ENCODE data around the gene MOB2.
A peak's percentile ranks its signal among the peaks of the same experiment; 100 is the strongest.

Gene MOB2

GRCh38 chr11:1473011-1473628, 13.5 kb downstream of the MOB2 start:
- no peak for DNase-seq

DNA sequence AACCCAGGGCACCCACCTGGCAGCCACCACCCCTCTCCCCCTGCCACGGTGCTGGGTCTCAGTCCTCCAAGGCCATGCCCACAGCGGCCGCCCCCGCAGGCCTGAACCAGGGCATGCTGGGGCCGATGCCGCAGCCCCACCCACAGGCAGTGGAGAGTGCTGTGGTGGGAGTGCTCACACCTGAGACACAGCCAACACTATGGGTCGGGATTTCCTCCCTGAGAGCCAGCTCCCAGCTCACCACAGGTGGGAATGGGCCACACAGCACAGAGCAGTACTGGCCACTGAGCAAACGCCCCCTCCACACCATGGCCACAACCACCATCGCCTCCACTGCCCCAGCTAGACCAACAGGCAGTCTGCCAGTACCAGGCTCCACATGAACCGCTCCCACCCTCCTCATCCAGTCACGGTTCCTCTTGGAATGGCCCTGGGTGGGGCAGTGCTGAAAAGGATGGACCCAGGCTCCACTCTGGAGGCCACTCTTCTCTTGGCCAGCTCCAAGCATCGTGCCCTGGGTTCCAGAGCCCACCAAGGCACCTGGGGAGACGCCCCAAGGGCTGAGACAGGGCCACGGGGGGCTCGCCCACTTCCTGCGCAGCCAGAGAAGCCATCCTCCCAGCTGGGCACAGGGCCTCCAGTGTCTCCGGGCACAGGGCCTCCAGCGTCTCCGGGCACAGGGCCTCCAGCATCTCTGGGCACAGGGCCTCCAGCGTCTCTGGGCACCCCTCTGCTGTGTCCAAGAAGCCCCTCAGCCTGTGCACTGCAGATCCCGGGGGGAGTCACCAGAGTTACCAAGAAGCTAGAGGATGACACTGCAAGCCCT, 14.2 kb downstream of the MOB2 start:
- no peak for DNase-seq

DNA sequence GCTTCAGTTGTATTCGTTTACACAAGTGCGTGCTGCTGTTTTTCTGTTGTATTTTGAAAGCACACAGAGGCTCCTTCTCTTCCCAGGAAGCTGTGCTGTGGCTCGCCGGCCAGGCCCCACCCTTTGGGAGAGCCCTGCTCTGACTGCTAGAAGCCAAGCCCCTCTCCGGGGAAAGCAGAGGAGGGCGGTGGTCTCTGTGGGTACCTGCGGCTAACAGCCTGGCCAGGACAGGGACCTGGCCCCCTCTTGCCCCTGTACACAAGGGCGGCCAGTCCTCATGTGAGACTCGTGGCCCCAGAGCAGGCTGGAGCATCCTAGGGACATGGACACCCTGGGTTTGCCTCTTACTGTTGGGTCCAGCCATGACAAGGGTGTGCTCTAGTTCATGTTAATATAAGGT, 14.8 kb downstream of the MOB2 start:
- no peak for DNase-seq

DNA sequence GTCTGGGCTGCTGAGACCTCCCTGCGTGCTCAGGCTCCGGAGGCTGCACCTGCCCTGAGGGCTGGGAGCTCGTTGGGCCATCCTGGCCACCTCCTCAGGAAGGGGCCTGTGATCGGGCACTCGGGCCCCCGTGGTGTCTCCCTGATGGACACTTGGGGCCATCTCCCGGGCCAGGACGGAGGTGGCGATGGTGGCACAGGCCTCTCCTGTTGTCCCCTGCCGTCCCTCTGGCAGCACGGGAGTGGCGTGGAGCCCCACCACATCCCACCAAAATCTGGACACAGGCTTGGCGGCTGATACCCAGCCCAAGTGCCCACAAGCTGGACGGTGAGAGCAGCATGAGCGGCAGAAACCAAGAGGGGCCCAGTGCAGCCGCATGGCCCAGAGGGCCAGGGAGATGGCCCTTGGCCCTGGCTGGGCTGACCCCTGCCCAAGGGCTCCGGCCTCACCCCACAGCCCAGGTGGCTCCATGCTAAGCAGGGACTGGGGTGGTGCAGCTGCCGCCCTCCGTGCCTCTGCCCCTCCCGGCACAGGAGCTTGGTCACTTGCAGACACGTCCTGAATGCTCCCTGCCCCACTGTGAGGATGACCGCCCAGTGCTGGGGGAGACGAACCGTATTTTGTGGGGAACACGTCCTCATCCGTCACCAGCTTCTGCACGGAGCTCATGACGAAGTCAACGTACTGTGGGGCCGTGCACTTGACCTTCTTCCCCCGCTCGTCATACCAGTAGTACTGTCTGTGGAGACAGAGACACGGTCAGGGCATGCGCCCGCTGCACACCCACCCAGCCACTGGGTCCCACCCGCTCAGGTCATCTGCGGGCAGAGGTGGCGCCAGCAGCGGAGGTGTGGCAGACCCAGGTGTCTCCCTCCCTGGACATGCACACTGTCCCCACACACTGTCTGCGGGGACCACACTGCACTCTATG, 15.6 kb downstream of the MOB2 start:
- DNase-seq = no peak

DNA sequence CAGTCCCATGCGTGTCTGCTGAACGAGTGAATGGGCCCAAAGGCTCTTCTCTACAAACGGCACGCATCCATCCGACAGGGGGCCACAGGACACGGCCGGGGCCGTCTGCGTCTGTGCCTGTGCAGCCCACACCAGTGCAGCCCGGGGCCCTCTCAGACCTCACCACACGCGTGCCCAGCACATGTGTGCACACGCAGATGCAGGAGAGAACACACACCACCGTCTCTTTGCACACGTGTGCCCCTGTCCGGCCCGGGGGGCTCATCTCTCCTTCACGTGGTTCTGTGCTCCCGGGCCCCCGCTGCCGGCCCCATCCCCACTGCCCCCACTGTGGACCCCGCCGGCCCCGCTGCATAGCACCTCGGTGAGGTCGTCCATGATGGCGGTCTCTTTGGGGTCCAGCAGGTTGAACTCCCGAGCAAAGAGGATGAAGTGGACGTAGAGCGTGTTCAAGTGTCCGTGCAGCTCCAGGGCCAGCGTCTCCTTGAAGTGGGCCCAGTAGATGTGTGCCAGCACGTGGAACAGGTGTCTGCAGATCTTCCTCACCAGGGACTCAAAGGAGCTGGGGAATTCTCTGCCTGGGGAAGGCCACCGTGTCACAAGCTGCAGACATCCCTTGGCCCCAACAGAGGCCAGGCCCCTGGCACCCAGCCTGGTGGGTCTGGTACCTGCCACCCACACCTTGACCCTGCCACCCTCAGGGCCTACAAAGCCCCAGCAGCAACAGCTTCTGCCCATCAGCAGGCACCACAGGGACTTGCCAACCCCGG, 16.5 kb downstream of the MOB2 start:
- DNase-seq = no peak

- no peak for DNase-seq
Measured at GRCh38 chr11:1469287-1469910, 17.2 kb downstream of the MOB2 start.

- no peak for DNase-seq
Measured at GRCh38 chr11:1468473-1469066, 18.0 kb downstream of the MOB2 start.

GRCh38 chr11:1468002-1468401, 18.6 kb downstream of the MOB2 start:
- peak in 2 of 56 donors; percentile 41 to 46 for DNase-seq

GRCh38 chr11:1467270-1467669, 19.3 kb downstream of the MOB2 start:
- DNase-seq = no peak

DNA sequence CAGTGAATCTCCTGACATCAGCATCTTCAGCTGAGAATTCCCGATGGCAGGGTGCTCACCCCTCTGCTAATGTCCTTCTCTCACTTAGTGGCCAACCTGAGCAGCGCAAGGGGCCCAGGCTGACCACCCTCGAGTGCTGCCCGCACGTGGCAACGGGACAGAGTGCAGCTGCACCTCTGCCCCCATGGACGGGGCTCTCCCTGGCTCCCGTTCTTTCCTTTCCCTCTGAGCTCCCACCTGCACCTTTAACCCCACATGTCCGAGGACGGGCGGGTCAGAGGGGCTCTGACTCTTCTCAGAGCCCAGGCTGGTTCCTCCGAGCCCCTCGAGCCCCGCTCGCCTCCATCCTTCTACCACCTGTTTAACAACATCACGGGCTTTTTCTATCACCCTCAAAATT, 19.8 kb downstream of the MOB2 start:
- DNase-seq = no peak

GRCh38 chr11:1463056-1463455, 23.5 kb downstream of the MOB2 start:
- DNase-seq = no peak

GRCh38 chr11:1462698-1462975, 23.9 kb downstream of the MOB2 start:
- no peak for DNase-seq

DNA sequence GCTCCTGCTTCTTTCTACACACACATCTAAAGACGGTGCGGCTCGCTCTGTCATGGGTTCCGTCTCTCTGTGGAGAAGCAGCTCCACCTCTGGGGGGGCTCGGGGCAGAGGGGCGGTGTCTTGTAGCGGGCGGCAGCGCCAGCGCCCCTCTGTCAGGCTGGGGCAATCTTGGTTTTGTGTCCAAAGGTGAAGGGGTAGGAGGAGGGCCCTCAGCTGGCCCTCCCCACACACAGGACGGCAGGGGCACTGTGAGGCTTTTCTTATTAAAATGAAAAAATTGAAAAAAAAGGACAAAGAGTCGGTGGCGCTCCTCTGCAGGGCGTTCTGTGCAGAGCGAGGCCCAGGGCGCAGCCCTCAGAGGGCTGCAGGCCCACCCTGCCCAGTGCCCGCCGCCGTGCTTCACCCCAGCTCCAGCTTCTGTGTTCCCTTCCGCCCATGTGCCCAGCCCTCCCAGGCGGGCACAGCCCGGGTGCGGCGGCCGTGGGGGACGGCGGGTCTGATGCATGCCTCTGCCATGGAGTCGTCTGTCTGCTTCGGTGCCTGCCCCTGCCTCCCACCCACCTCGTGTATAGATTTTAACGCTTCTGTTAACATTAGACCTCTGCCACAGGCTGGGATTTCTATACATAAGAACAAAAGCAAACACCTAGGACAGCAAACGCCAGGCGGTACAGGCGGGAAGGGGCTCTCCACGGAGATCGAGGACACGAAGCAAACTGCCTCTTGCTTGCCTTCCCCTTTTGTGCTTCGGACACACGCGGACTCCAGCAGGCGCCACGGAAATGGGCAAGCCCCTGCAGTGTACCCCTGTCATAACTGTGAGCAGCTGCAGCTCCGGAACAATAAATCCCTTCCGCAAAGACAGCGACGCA, 24.5 kb downstream of the MOB2 start:
- no peak for DNase-seq

- no peak for DNase-seq
Measured at GRCh38 chr11:1460986-1461825, 25.4 kb downstream of the MOB2 start.

- DNase-seq = peak in 48 of 56 donors; percentile 8 to 87 (median 54)
Measured at GRCh38 chr11:1460396-1460985, 26.1 kb downstream of the MOB2 start.

GRCh38 chr11:1459764-1460395, 26.7 kb downstream of the MOB2 start:
- no peak for DNase-seq

DNA sequence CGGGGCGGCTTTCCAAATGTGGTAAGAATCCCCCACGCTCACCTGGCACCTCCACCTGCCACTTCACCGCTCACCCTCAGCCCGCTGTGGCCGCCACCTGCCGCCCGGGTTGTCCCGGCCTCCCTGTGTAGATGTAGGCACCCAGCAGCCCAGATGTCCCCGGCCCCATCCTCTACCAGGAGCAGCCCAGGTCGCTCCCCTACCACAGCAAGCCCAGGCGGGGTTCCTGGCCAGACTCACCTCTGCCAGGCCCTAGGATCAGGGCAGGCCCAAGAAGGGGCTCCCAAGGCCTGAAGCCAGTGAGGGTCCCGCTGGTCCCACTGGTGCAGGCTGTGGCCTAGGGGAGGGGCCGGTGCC, 27.4 kb downstream of the MOB2 start:
- no peak for DNase-seq

Data from nucleus accumbens (tissue), 56 donors.